Endometrium (tissue), 2 donors: ENCODE measurements around the gene CAB39L.

Experiments
- FAIRE-seq: peaks from 2 replicates; lab custom pipeline; 2012; peaks lifted over from hg19 to GRCh38; lab: Jason Lieb, UNC
- donor health status: control.
- donor health status: control.

CAB39L gene

GRCh38 chr13:49443704-49444523 is at the start of gene CAB39L, which contains the start of gene SETDB2:
Gene CAB39L, minus strand, starts transcription at chr13:49444064. Its CDS starts 61,154 bp downstream, at chr13:49382910.
Gene SETDB2, plus strand, starts transcription at chr13:49444274. Its CDS starts 7,620 bp downstream, at chr13:49451894.
- FAIRE-seq = peak; percentile 99

- FAIRE-seq = peak; percentile 12
Observed at GRCh38 chr13:49488563-49488962, 44.7 kb upstream of the CAB39L start.

- no peak for FAIRE-seq
Observed at GRCh38 chr13:49481788-49482187, 37.9 kb upstream of the CAB39L start.

DNA sequence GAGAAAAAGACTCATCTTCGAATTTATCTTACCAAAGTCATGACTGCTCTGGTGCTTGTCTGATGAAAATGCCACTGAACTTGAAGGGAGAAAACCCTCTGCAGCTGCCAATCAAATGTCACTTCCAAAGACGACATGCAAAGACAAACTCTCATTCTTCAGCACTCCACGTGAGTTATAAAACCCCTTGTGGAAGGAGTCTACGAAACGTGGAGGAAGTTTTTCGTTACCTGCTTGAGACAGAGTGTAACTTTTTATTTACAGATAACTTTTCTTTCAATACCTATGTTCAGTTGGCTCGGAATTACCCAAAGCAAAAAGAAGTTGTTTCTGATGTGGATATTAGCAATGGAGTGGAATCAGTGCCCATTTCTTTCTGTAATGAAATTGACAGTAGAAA is 32.7 kb upstream of the CAB39L start:
- FAIRE-seq = no peak

DNA sequence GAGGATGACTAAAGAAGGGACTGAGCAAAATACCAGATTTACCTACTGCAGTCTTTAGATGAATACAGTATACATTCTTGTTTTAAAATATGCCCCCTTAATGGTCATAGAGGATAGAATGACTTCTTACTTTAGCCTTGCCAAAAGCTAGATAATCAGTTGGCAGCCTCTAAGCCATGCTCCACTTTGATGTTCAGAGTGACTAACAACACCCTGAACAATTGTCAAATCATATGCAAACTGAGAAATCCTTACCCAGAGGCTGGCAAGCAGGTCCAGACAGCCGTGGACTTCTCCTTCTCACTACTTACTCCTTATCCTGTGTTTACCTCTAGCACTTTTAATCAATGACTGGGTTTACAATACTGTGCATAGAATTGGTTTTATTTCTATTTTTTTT is 28.3 kb upstream of the CAB39L start:
- FAIRE-seq = no peak

GRCh38 chr13:49466292-49466838 is 22.5 kb upstream of the CAB39L start:
- FAIRE-seq = no peak

- peak; percentile 94 for FAIRE-seq
Observed at GRCh38 chr13:49464621-49465325, 20.9 kb upstream of the CAB39L start.

DNA sequence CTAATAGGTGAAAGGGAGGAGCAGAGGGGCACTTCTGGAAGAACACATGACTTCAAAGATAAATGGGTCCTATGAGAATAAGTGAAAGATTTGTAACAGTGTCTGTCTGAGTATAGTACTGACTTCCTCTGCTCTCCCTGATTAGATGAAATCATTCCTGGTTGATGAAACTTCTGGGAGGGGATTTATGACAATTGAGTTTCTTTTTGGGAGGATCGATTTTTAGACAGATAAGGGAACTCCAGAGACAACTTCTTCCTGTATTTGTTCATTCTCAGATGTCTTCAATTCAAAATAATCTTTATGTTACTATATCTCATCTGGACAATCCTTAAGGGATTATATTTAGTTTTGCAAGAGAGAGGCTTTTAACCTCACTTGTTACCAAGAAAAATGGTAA is 20.2 kb upstream of the CAB39L start:
- no peak for FAIRE-seq

- FAIRE-seq = no peak
Observed at GRCh38 chr13:49459580-49459979, 15.7 kb upstream of the CAB39L start.

DNA sequence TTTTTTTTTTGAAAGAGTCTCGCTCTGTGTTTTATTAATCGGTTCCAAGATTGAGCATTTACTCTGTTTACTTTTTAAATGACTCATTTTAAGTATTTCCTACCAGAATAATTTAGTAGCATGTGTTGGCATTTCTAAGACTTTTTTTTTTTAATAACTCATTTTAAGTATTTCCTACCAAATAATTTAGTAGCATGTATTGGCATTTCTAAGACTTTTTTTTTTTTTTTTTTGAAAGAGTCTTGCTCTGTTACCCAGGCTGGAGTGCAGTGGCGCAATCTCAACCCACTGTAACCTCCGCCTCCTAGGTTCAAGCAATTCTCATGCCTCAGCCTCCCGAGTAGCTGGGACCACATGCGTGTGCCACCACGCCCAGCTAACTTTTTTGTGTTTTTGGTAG is 13.4 kb upstream of the CAB39L start:
- no peak for FAIRE-seq

DNA sequence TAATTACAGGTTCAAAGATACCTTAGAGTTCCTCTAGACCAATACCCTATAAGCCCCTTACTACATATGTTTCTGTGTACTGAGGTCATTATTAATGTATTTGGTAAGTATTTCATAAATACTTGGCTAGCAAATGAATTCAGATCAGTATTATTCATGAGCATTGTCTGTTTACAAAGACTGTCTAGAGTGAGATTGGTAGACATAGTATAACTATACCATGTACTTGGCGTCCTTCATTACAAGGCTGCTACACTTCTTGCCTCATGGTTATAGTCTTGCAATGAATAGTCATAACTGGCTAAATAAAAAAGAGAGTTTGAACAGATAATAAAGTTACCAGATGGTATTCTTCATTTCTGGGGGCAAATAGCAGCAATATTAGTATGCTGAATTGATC is 12.3 kb upstream of the CAB39L start:
- no peak for FAIRE-seq

- no peak for FAIRE-seq
Observed at GRCh38 chr13:49455007-49455398, 11.1 kb upstream of the CAB39L start.

DNA sequence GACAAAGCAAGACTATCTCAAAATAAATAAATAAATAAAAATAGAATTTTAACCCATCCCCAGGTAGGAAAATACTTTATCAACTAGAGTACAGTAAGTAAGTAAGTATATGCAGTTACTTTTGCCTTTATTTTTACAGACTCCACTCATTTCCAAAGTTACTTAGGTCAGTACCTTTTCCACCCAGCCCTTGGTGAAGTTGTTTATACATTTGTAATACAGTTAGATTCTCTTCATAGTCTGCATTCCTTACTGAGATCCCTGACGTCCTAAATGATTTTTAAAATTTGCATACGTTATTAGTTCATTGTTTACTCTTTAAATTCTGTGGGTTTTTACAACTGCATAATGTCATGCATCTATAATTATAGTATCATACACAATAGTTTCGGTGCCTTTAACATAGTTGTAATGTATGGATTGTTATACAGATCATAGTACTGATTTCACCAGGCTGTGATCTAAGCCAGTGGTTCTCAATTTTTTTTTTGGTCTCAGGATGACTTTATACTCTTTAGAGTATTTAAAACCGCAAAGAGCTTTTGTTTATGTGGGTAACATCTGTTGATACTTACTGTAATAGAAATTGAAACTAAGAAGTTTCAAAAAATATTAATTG is 10.6 kb upstream of the CAB39L start:
- peak; percentile 93 for FAIRE-seq

DNA sequence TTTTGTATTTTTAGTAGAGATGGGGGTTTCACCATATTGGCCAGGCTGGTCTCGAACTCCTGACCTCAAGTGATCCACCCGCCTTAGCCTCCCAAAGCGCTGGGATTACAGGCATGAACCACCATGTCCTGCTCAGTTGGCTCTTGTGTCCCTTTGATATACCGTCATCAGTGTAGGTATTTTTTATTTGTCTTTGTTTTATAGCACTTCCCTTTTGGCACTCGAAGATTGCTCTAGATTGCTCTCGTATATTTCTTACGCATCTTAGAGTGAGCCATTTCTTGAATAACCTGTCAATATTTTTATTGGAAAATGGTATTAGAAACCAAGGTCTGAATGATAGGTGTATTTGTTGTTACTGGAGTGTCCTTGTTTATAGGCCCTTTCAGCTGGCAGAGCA is 9.6 kb upstream of the CAB39L start:
- FAIRE-seq = no peak

DNA sequence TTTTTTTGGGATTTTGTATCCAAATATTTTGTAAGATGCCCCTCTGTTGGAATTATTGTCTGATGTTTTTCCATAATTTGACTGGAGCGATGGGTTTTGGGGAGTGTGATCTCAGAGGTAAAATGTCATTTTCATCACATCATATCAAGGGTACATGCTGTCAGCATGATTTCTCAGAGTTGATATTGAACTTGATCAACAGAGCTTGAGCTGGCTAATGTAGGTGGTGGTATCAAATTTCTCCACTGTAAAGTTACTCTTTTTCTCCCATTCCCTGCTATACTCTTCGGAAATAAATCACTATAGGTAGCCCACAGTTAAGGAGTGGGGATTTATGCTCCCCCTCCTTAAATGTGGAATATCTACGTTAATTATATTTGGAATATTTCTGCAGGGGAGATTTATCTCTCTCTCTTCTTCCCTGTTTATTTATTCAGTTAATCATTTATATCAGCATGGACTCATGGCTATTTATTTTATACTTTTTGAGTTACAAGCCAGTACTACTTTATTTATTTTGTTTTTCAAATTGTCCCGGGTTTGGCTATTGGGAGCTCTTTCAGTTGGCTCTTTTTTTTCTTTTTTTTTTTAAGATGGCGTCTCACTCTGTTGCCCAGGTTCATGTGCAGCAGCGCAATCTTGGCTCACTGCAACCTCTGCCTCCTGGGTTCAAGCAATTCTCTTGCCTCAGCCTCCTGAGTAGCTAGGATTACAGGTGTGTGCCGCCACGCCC is 9.0 kb upstream of the CAB39L start:
- no peak for FAIRE-seq

- FAIRE-seq = no peak
Observed at GRCh38 chr13:49450105-49450819, 6.4 kb upstream of the CAB39L start.

GRCh38 chr13:49448753-49449152 is 4.9 kb upstream of the CAB39L start:
- no peak for FAIRE-seq

GRCh38 chr13:49446473-49446872 is 2.6 kb upstream of the CAB39L start:
- FAIRE-seq = no peak

DNA sequence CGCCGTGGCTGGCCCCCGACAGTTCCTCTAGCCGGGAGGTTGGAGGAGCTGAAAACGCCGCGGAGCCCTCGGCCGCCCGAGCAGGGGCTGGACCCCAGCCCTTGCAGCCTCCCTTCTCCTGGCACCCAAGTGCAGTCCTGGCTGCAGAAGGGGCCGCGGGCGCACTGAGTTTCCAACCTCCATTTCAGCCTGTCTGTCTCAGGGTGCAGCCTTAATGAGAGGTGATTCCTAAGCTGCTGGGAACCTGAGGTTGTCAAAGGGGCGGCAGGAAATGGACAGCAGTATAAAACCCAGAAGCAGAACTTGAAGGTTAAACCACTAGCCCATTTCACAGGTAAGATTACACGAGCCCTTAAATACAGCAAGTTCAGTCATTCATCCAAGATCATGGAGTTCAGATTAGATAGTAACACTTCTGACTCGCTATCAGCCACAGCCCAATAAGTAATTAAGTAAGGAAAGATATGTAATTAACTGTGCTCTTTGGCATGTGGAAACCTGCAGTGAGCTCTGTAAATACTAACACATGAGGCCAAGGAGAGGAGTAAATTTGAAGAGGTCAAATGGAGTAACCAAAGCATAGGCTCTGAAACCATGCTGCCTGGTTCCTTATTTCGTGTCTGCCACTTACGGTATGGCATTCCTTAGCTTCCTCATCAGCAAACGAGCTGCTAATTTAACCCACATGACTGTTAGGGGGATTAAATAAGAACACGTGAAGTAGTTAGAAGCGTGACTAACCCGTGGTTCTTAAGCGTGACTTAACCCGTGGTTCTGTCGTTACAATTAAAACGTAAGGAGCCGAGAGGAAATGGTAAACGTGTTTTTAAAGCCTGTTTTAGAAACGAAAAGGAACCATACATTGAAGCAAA is 896 bp upstream of the CAB39L start:
- FAIRE-seq = no peak

DNA sequence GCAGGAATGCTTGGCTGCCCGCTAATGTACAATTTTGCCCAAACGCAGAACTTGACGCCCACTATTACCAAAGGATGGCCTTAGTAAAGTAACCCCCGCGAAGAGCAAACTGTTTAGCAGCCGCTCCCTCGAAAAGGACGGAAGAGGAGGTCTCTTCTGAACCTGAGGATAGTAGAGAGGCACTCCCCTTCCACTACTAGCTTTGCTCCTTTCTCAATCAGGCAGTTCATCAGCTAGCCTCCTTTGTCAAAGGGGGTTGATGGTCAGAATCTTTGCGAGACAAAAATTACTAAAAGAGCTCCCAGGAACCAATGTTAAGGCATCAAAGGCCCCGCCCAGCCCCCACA is 534 bp downstream of the CAB39L start:
- FAIRE-seq = no peak

DNA sequence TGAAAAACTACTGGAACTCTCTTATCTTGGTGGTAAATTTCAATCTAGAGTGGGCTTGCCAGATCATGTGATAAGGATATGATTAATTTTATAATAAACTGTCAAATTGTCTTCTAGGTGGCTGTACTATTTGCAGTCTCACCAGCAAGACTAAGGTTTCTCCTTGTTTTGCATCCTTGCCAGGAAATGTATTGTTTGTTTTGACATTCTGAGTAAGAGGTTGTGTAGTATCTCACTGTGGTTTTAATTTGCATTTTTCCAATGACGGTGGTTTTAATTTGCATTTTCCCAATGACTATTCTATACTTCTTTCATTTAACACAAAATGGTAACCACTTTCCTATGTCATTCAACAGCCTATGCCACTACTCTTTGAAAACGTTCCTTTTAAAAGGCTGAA is 2.0 kb downstream of the CAB39L start:
- FAIRE-seq = no peak
